ENCODE data around the gene STEAP4. TPM values are rescaled to one million over a fixed set of nuclear protein-coding genes. Genes with fewer than 3 reads are reported as not detected.

The STEAP4 gene
- polyA plus RNA-seq, 1 of the 3 experiments (the other 2 are of a cell fraction), result not detected

DNA sequence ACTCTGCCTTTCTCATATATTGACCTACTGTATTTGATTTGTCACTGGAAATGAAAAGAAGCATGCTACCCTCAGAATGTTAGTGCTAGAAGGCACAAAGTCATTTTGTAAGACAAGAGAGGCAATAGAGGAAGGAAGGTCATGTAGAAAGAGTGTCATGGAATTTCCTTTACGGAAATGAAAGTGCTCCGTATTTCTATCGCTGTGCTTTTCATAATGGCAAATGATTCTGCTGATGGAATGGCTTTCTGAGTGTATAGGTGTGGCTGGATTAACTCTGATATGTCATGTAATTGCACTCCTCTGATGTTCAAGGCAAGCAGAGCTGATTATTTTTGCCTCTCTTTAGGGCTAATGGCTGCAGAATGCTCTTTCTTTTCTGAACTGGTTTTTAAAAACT is 15.5 kb upstream of the STEAP4 start (continued):
- TF ChIP-seq FOXJ3 (CRISPR knock-in tag; IDR thresholded peaks at IDR 0.05), result no peak
- TF ChIP-seq, protein P1, sequence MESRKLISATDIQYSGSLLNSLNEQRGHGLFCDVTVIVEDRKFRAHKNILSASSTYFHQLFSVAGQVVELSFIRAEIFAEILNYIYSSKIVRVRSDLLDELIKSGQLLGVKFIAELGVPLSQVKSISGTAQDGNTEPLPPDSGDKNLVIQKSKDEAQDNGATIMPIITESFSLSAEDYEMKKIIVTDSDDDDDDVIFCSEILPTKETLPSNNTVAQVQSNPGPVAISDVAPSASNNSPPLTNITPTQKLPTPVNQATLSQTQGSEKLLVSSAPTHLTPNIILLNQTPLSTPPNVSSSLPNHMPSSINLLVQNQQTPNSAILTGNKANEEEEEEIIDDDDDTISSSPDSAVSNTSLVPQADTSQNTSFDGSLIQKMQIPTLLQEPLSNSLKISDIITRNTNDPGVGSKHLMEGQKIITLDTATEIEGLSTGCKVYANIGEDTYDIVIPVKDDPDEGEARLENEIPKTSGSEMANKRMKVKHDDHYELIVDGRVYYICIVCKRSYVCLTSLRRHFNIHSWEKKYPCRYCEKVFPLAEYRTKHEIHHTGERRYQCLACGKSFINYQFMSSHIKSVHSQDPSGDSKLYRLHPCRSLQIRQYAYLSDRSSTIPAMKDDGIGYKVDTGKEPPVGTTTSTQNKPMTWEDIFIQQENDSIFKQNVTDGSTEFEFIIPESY (IDR thresholded peaks at IDR 0.05; ENCODE audit: borderline replicate concordance, low read depth), result no peak
- TF ChIP-seq MXI1 (IDR thresholded peaks at IDR 0.05; ENCODE audit: low read depth, low read length), result no peak

DNA sequence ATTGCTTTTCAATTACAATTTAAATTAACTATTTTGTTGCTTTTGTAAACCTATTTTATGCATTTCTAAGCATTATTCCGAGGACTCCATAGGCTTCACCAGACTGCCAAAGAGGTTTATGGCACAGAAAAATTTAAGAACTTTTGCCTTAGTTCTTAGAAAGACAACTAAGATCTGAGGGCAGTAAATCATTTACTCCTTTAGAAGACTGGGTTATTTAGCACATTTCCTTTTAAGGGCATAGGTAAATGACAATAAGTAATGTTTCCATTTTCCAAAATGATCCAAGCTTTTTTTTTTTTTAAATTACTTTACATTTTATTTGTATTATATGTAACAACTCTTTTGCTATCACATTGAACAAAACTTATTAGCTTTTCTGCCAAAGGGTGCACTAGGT is 15.0 kb upstream of the STEAP4 start:
- Histone ChIP-seq H3K9ac (no peak overlapping the region), H3K79me2 (ENCODE audit: insufficient read depth) (no peaks in the 10 kb centered on the region), H3K4me3 (ENCODE audit: low read depth in 2 of 2, low read length in 1 of 2) (no peak overlapping the region), H3K27me3 (ENCODE audit: insufficient read depth) (0 out of 2 replicates have a peak, but pooled peaks cover 4% of the 10 kb centered on the region), H3K4me2 (no peak overlapping the region), H3K36me3 (replicated peaks in 1 of 2; ENCODE audit: control insufficient read depth in 1 of 2, insufficient read depth in 2 of 2, low read length in 1 of 2) (no peaks in the 10 kb centered on the region), H2AFZ (ENCODE audit: low read depth) (no peak overlapping the region), H3K27ac (ENCODE audit: low read depth in 2 of 2, low read length in 1 of 2) (no peak overlapping the region), H3K9me3 (no peaks in the 10 kb centered on the region), H3K4me1 (ENCODE audit: control insufficient read depth in 1 of 2, insufficient read depth in 2 of 2, low read depth in 1 of 2, low read length in 1 of 2) (no peaks in the 10 kb centered on the region; a peak in 1 of 4 replicates), H3F3A (replicated peaks; ENCODE audit: insufficient read depth) (no peaks in the 10 kb centered on the region), H4K20me1 (ENCODE audit: insufficient read depth) (no peaks in the 10 kb centered on the region), H3K9me2 (no peaks in the 10 kb centered on the region)
- 29% methylated on average over 1 of the region's 1 CpG for WGBS (ENCODE audit: low lambda C conversion rate)
- CTCF ChIA-PET, result interaction anchor here (0.7 to 1.6 kb wide), 5 partner anchors 9 to 80 kb away, joined by 3 to 4 read pairs (median 3); no protein-coding TSS in a partner anchor
- DNase-seq, result no peak
- TF ChIP-seq TAF1 (IDR thresholded peaks at IDR 0.05; ENCODE audit: borderline replicate concordance, low read depth, low read length) (no peak), FOSL2 (IDR thresholded peaks at IDR 0.05; ENCODE audit: borderline replicate concordance, low read depth) (no peak), RFX5 (IDR thresholded peaks at IDR 0.05; ENCODE audit: low read length) (no peak), MEF2A (IDR thresholded peaks at IDR 0.05; ENCODE audit: borderline replicate concordance, low read depth) (no peak), RXRA (IDR thresholded peaks at IDR 0.05; ENCODE audit: borderline replicate concordance, low read depth) (no peak)
- TF ChIP-seq, protein P2, sequence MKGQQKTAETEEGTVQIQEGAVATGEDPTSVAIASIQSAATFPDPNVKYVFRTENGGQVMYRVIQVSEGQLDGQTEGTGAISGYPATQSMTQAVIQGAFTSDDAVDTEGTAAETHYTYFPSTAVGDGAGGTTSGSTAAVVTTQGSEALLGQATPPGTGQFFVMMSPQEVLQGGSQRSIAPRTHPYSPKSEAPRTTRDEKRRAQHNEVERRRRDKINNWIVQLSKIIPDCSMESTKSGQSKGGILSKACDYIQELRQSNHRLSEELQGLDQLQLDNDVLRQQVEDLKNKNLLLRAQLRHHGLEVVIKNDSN (IDR thresholded peaks at IDR 0.05; ENCODE audit: borderline replicate concordance, low read depth), result no peak
- POLR2A ChIA-PET, result no interaction called here

DNA sequence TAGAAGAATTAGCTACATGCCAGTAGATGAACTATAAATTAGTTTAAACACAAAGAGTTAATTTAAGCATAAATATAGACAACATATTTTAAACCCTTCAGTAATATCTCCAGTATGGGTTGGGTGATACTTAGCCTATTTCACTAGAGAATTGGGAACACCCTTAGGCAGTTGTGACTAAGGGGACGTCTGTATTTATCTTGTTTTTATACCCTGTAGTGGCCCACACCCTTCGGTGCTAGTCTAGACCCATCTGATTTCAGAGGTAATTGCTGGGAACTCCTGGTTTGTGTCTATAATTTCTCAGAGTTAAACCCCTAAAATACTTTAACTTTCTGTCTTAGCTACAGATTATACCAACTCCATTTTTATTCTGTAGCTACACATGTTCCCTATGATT is 11.5 kb upstream of the STEAP4 start:
- Histone ChIP-seq H3K27ac (ENCODE audit: low read depth in 2 of 2, low read length in 1 of 2) (no peak overlapping the region), H3K36me3 (replicated peaks in 1 of 2; ENCODE audit: control insufficient read depth in 1 of 2, insufficient read depth in 2 of 2, low read length in 1 of 2) (no peaks in the 10 kb centered on the region), H3K4me1 (ENCODE audit: control insufficient read depth in 1 of 2, insufficient read depth in 2 of 2, low read depth in 1 of 2, low read length in 1 of 2) (no peaks in the 10 kb centered on the region; a peak in 2 of 4 replicates), H3K4me2 (no peak overlapping the region), H3K4me3 (ENCODE audit: low read depth in 2 of 2, low read length in 1 of 2) (no peak overlapping the region), H4K20me1 (ENCODE audit: insufficient read depth) (no peaks in the 10 kb centered on the region), H3K79me2 (ENCODE audit: insufficient read depth) (no peaks in the 10 kb centered on the region), H2AFZ (ENCODE audit: low read depth) (no peak overlapping the region), H3F3A (replicated peaks; ENCODE audit: insufficient read depth) (no peaks in the 10 kb centered on the region), H3K9me2 (no peaks in the 10 kb centered on the region), H3K9me3 (no peaks in the 10 kb centered on the region), H3K9ac (no peak overlapping the region), H3K27me3 (ENCODE audit: insufficient read depth) (0 out of 2 replicates have a peak, but pooled peaks cover 4% of the 10 kb centered on the region)
- CTCF ChIA-PET, result interaction anchor here (0.8 kb wide), 1 partner anchor 40 kb away, joined by 3 read pairs; no protein-coding TSS in a partner anchor
- POLR2A ChIA-PET, result no interaction called here
- no peak for DNase-seq
- TF ChIP-seq CHD2 (IDR thresholded peaks at IDR 0.05; ENCODE audit: low read length, partially characterized antibody), result no peak
- TF ChIP-seq RXRA (IDR thresholded peaks at IDR 0.05; ENCODE audit: borderline replicate concordance, low read depth), result no peak
- TF ChIP-seq RFX5 (IDR thresholded peaks at IDR 0.05; ENCODE audit: low read length), result no peak
- no peak for TF ChIP-seq NFIC (IDR thresholded peaks at IDR 0.05; ENCODE audit: borderline replicate concordance)
- 49% methylated on average over 2 of the region's 2 CpGs for WGBS (ENCODE audit: low lambda C conversion rate)
